Prostate gland (tissue), 2 donors: Measurements from ENCODE around the gene SLC25A19. TPM values are rescaled to one million over a fixed set of nuclear protein-coding genes. Genes with fewer than 3 reads are reported as not detected.

ENCODE experiments used
- DNase-seq: peaks from one replicate; pipeline ENCODE4 v3.0.0-alpha.2; 2019; ENCODE audit warnings: low spot score
- H3K27ac ChIP-seq, 2 donors: fragments of 200-600 bp; sonication (generic); 2 replicates each; pipeline ENCODE4 v1.5.1; 2017 to 2019
- H3K27me3 ChIP-seq: fragments of 200-600 bp; sonication (generic); replicated peaks from 2 replicates; pipeline ENCODE4 v1.5.1; 2019; ENCODE audit not compliant: insufficient read depth
- H3K36me3 ChIP-seq, 2 donors: fragments of 200-600 bp; sonication (generic); 1 replicate in 1 of 2; 2 replicates in 1 of 2; pipeline versions ENCODE4 v1.5.1 to v1.8.1; 2017 to 2019
- H3K4me1 ChIP-seq: fragments of 200-600 bp; sonication (generic); replicated peaks from 2 replicates; pipeline ENCODE4 v1.5.1; 2019
- H3K4me3 ChIP-seq, 2 donors: fragments of 200-600 bp; sonication (generic); 2 replicates each; pipeline ENCODE4 v1.5.1; 2017 to 2019
- H3K9me3 ChIP-seq: fragments of 200-600 bp; sonication (generic); 2 replicates; pipeline ENCODE4 v1.5.1; 2017
- POLR2A ChIP-seq: fragments of 450-650 bp; IDR thresholded peaks from one replicate; pipeline ENCODE4 v1.6.1; 2016; ENCODE audit warnings: antibody characterized with exemption, mild to moderate bottlenecking
- POLR2AphosphoS5 ChIP-seq: sonication (generic); formaldehyde crosslinking; IDR thresholded peaks from one replicate; pipeline ENCODE4 v1.6.1; 2017; ENCODE audit warnings: antibody characterized with exemption
- WGBS: methylation state at CpG from one replicate; pipeline ENCODE4 v1.1.5; 2018; 5-methylcytosine and 5-hydroxymethylcytosine counted together
- intact Hi-C: fragments of 100-400 bp; cut with DNase I; formaldehyde crosslinking; loops from one replicate; pipeline ENCODE4 v1.14.2; 2022
- total RNA-seq, 2 donors: library from RNA; depleted of rRNA; stranded (reverse); fragments of >200 nt; gene quantifications; one replicate each; pipeline ENCODE4 v1.1.0, GENCODE V29; 2016
- TF ChIP-seq, protein P1 (sequence below), 4 experiments: fragments of 200-600 bp in 2 of 4; fragments of 450-650 bp in 2 of 4; sonication (generic) in 2 of 4; IDR thresholded peaks; 1 replicate in 3 of 4; 2 replicates in 1 of 4; pipeline ENCODE4 v1.5.1; 2016 to 2019; ENCODE audit warnings: antibody characterized with exemption in 4 of 4, mild to moderate bottlenecking in 2 of 4, moderate library complexity in 2 of 4

The SLC25A19 gene
- total RNA-seq, 2 donors from 2014 or later = 5.2 to 15.2 TPM

DNA sequence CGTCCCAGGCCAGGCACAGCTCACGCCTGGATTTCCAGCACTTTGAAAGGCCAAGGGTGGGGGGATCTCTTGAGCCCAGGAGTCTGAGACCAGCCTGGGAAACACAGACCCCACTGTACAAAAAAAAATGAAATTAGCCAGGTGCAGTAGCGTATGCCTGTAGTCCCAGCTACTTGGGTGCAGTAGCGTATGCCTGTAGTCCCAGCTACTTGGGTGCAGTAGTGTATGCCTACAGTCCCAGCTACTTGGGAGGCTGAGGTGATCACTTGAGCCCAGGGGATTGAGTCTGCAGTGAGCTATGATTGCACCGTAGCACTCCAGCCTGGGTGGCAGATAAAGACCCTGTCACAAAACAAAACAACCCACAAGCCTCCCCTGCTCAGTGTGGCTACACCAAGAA lies 27.0 kb upstream of the SLC25A19 start:
- Histone ChIP-seq H3K36me3 (peaks cover 0 to 9% of the 10 kb centered on the region in 2 donors), H3K27ac (no peak overlapping the region)
- 96% methylated on average over 5 of the region's 5 CpGs for WGBS

DNA sequence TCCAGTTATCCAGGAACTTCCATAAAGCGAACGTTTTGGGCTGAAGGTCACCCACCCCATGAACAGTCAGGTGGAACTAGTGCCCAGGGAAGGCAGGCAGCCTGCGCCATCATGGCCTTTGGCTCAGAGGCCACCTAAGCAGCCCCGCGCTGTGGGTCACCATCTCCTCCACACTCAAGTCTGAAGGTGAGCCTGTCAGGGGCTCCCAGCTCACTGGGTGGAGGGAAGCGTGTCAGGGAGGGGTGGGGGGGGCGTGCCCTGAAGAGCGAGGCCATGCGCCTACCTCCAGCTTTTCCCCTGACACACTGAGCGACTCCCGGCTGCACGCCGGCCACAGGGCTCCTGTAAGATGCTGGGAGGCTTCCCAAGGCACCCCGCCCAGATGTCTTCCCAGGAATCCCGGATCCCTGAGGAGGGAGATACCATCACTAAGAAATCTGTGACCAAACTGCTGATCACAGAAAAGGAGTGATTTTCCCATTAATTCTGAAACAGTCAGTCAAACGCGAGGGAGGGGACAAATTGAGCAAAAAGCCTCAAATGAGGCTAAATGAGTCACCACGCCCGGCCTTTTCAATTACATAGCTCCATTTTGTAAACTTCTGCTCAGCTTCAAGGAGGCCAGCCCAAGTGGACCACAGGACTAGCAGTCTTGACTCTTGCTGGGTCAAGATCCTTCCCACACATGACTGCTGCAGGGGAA lies 26.5 kb upstream of the SLC25A19 start:
- Histone ChIP-seq H3K36me3 (peaks cover 0 to 9% of the 10 kb centered on the region in 2 donors), H3K4me1 (no peaks in the 10 kb centered on the region), H3K4me3 (no peak overlapping the region), H3K27ac (no peak overlapping the region), H3K27me3 (no peaks in the 10 kb centered on the region), H3K9me3 (no peaks in the 10 kb centered on the region)
- whole genome bisulfite sequencing = 88% methylated on average over 19 of the region's 19 CpGs
- no peak for TF ChIP-seq POLR2AphosphoS5
- no peak for TF ChIP-seq POLR2A
- intact Hi-C loops = no loop called here
- no peak for DNase-seq

More for the DNA sequence above, 27.0 kb upstream of the SLC25A19 start:
- TF ChIP-seq POLR2AphosphoS5 = no peak
- TF ChIP-seq POLR2A = no peak
- TF ChIP-seq, protein P1, sequence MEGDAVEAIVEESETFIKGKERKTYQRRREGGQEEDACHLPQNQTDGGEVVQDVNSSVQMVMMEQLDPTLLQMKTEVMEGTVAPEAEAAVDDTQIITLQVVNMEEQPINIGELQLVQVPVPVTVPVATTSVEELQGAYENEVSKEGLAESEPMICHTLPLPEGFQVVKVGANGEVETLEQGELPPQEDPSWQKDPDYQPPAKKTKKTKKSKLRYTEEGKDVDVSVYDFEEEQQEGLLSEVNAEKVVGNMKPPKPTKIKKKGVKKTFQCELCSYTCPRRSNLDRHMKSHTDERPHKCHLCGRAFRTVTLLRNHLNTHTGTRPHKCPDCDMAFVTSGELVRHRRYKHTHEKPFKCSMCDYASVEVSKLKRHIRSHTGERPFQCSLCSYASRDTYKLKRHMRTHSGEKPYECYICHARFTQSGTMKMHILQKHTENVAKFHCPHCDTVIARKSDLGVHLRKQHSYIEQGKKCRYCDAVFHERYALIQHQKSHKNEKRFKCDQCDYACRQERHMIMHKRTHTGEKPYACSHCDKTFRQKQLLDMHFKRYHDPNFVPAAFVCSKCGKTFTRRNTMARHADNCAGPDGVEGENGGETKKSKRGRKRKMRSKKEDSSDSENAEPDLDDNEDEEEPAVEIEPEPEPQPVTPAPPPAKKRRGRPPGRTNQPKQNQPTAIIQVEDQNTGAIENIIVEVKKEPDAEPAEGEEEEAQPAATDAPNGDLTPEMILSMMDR (IDR thresholded peaks at IDR 0.05) = no peak
- no peaks in the 10 kb centered on the region for H3K27me3 ChIP-seq
- intact Hi-C loops = no loop called here
- H3K9me3 ChIP-seq = no peaks in the 10 kb centered on the region
- H3K4me3 ChIP-seq = no peak overlapping the region
- DNase-seq = no peak
- no peaks in the 10 kb centered on the region for H3K4me1 ChIP-seq

DNA sequence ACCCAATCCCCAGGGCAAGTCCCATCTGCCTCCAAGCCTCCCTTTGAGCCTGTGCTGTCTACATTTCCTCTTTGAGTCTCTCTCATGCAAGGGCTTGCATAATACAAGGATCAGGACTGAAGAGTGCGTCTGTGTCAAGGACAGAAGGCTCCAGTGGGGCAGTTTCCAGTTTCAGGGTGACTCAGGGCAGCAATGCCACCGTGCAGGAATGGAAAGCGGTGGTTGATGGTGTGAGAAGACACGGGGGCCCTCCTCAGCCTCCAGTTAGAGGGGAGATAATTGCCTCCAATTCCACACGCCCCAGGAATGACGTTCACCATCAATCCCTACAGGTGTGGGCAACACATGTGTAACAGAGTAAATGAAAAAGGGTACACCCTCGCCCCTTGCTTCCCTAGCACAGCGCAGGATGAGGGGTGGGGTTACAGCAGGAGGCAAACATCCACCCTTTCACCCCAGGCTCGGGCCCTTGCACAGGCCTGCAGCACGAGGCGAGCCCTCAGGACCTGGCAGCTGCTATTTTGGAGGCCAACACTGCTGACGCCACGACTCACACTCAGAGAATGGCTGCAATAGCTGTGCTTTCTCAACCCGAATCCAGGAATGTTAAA lies 24.8 kb upstream of the SLC25A19 start:
- no peak overlapping the region for H3K27ac ChIP-seq
- no peaks in the 10 kb centered on the region for H3K9me3 ChIP-seq
- TF ChIP-seq POLR2AphosphoS5 = no peak
- TF ChIP-seq, protein P1 (IDR thresholded peaks at IDR 0.05) = no peak
- no peak for TF ChIP-seq POLR2A
- WGBS = 76% methylated on average over 14 of the region's 14 CpGs
- intact Hi-C loops = no loop called here
- no peak for DNase-seq
- no peaks in the 10 kb centered on the region for H3K36me3 ChIP-seq
- H3K4me1 ChIP-seq = no peaks in the 10 kb centered on the region
- no peak overlapping the region for H3K4me3 ChIP-seq
- no peaks in the 10 kb centered on the region for H3K27me3 ChIP-seq

DNA sequence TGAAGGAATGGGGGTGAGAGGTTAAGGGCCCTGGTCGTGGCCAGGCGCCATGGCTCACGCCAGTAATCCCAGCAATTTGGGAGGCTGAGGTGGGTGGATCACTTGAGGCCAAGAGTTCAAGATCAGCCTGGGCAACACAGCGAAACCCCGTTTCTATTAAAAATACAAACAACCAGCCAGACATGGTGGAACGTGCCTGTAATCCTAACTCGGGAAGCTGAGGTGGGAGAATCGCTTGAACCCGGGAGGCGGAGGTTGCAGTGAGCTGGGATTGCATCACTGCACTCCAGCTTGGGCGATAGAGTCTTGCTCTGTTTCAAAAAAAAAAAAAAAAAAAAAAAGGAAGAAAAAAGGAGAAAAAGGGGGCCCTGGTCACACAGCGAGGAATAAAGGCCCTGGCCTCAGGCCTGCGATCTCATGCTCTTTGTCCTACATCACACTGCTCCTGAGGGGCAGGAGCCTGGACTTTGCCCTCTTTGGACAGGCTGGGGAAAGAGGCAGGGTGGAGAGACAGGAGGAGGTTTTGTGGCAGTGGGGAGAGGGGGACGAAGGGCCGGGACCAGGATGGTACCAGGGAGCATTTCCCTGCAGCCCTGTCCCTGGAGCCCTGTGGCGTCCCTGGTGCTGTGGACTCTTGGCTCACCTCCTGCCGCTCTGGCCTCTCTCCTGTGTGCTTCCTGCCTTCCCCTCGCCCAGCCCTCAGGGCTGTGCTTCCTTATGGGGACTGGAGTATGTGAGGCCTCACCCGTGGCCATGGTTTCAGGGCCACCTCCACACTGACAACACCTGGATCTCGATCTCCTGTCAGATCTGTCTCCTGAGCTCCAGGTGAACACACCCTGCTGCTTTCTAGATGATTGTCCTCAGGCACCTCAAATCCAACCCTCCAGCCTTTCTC lies 19.7 kb upstream of the SLC25A19 start:
- Histone ChIP-seq H3K4me1 (no peaks in the 10 kb centered on the region), H3K9me3 (no peaks in the 10 kb centered on the region), H3K27ac (no peak overlapping the region), H3K36me3 (no peaks in the 10 kb centered on the region), H3K4me3 (no peak overlapping the region), H3K27me3 (no peaks in the 10 kb centered on the region)
- intact Hi-C loops = no loop called here
- DNase-seq = no peak
- WGBS = 71% methylated on average over 20 of the region's 20 CpGs
- no peak for TF ChIP-seq POLR2A
- TF ChIP-seq, protein P1 (IDR thresholded peaks at IDR 0.05) = no peak
- TF ChIP-seq POLR2AphosphoS5 = no peak
